OCI-LY1 (cell line): ENCODE data around the gene TREML4.

Source experiments
- CTCF ChIP-seq: fragments of 200-600 bp; sonication (generic), shearing (Covaris generic); IDR thresholded peaks from 2 replicates; pipeline ENCODE4 v1.5.1; 2017; ENCODE audit warnings: mild to moderate bottlenecking, antibody characterized with exemption, low read length, moderate library complexity, mixed read lengths
- EZH2 ChIP-seq: fragments of 200-600 bp; sonication (generic), shearing (Covaris generic); IDR thresholded peaks from 2 replicates; pipeline ENCODE4 v1.8.0; 2017; ENCODE audit warnings: borderline replicate concordance, mixed run types, mild to moderate bottlenecking, antibody characterized with exemption, low read length, moderate library complexity, mixed read lengths

DNA sequence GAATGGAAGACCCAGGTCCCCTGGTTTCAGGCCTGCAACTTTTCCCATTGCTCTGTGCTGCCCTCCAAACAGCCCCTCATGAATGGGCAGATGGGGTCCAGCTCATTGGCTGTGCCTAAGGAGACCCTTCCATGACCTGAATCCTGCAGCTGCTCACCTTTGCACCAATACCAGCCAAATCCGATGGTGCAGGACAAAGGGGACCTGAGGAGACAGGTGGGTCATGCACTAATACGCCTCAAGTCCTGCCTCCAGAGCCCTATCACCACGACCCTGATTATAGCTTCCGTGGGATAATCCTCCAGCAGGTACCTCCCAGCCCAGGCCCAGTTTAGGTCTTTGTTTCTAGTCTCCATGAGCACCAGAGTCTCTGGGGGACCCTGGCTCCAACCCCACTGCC is 41.6 kb downstream of the TREML4 start:
- TF ChIP-seq EZH2 (no peak), CTCF (no peak)
